Measurements from ENCODE around the gene TBC1D9B.

TBC1D9B gene

GRCh38 chr5:179906795-179907555, 722 bp downstream of the TBC1D9B start:
- peak; percentile 22 for DNase-seq

- DNase-seq, result no peak
Measured at GRCh38 chr5:179906294-179906794, 1.4 kb downstream of the TBC1D9B start.

- no peak for DNase-seq
Measured at GRCh38 chr5:179905161-179905560, 2.5 kb downstream of the TBC1D9B start.

- DNase-seq, result no peak
Measured at GRCh38 chr5:179904463-179905160, 3.1 kb downstream of the TBC1D9B start.

- no peak for DNase-seq
Measured at GRCh38 chr5:179902763-179903158, 4.9 kb downstream of the TBC1D9B start.

GRCh38 chr5:179901915-179902762, 5.6 kb downstream of the TBC1D9B start:
- no peak for DNase-seq

- DNase-seq, result no peak
Measured at GRCh38 chr5:179901462-179901861, 6.2 kb downstream of the TBC1D9B start.

GRCh38 chr5:179900711-179901110, 7.0 kb downstream of the TBC1D9B start:
- DNase-seq, result no peak

- DNase-seq, result no peak
Measured at GRCh38 chr5:179900206-179900605, 7.5 kb downstream of the TBC1D9B start.

- no peak for DNase-seq
Measured at GRCh38 chr5:179895861-179896260, 11.8 kb downstream of the TBC1D9B start.

GRCh38 chr5:179893958-179894895, 13.5 kb downstream of the TBC1D9B start:
- no peak for DNase-seq

- DNase-seq, result no peak
Measured at GRCh38 chr5:179893076-179893957, 14.4 kb downstream of the TBC1D9B start.

GRCh38 chr5:179892255-179892654, 15.4 kb downstream of the TBC1D9B start:
- DNase-seq, result no peak

- no peak for DNase-seq
Measured at GRCh38 chr5:179890751-179891682, 16.7 kb downstream of the TBC1D9B start.

- no peak for DNase-seq
Measured at GRCh38 chr5:179889885-179890284, 17.8 kb downstream of the TBC1D9B start.

GRCh38 chr5:179887802-179888201, 19.9 kb downstream of the TBC1D9B start:
- DNase-seq, result no peak

- no peak for DNase-seq
Measured at GRCh38 chr5:179887095-179887494, 20.6 kb downstream of the TBC1D9B start.

- DNase-seq, result no peak
Measured at GRCh38 chr5:179886190-179886911, 21.3 kb downstream of the TBC1D9B start.

- DNase-seq, result no peak
Measured at GRCh38 chr5:179885491-179886090, 22.1 kb downstream of the TBC1D9B start.

Measured in stimulated activated CD4-positive, alpha-beta T cell treated with anti-CD3 and anti-CD28 coated beads, Interleukin-4, amount 100 ng/mL, for 1 hour (primary cell).